Measurements from ENCODE around the gene PHF21B.

DNA sequence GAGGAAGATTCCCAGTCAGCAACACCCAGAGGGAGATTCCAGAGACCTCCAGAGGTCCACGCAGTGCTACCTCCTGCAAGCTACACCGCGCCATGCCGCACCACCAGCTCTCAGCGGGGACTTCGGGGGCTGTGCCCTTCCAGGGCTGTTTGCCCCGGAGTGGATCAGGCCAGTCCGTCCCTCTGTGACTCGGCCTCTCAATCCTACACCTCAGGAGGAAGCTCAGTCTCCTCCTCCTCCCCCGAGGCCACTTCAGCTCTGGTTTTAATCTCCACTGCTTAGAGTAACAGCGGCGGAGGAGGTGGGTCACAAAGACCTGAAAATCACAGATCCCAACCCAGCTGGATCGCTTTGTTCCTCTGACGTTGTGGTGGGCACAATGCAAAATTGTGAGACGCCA is 68.6 kb downstream of the PHF21B start:
- TF ChIP-seq, protein P1, sequence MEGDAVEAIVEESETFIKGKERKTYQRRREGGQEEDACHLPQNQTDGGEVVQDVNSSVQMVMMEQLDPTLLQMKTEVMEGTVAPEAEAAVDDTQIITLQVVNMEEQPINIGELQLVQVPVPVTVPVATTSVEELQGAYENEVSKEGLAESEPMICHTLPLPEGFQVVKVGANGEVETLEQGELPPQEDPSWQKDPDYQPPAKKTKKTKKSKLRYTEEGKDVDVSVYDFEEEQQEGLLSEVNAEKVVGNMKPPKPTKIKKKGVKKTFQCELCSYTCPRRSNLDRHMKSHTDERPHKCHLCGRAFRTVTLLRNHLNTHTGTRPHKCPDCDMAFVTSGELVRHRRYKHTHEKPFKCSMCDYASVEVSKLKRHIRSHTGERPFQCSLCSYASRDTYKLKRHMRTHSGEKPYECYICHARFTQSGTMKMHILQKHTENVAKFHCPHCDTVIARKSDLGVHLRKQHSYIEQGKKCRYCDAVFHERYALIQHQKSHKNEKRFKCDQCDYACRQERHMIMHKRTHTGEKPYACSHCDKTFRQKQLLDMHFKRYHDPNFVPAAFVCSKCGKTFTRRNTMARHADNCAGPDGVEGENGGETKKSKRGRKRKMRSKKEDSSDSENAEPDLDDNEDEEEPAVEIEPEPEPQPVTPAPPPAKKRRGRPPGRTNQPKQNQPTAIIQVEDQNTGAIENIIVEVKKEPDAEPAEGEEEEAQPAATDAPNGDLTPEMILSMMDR (IDR thresholded peaks at IDR 0.05), result no peak
- TF ChIP-seq EZH2 (IDR thresholded peaks at IDR 0.05) (no peak), EZH2phosphoT487 (IDR thresholded peaks at IDR 0.05) (no peak)

Measured in neural progenitor cell (in vitro differentiated cells).